IMR-90 (cell line): ENCODE results near the gene MRPS9. TPM values are rescaled to one million over a fixed set of nuclear protein-coding genes. Genes with fewer than 3 reads are reported as not detected.

Experiments
- ATAC-seq: fragments of 200-7000 bp; cut with Tn5 transposase; 2 replicates; pipeline ENCODE4 v1.9.1; 2020; ENCODE audit warnings: low read depth, mild to moderate bottlenecking, moderate library complexity
- BruUV-seq: library from RNA; stranded (reverse); fragments of 400-500 nt; replicated peaks from 2 replicates; lab custom pipeline; 2021; lab: Mats Ljungman, UMichigan
- CTCF ChIA-PET: fragments of 300-600 bp; formaldehyde crosslinking; extraction: SDS; loops from one replicate; lab custom pipeline; 2021; ENCODE audit warnings: antibody characterized with exemption; lab: Yijun Ruan, JAX
- POLR2A ChIA-PET: fragments of 300-600 bp; sonication (Branson Sonifier 250); formaldehyde crosslinking; loops from one replicate; lab custom pipeline; 2022; ENCODE audit warnings: antibody characterized with exemption; ENCODE audit not compliant: unreplicated experiment; lab: Charles Lee
- DNase-seq: peaks from one replicate; pipeline ENCODE4 v3.0.0; 2013
- H2AFZ ChIP-seq: replicated peaks from 2 replicates; pipeline ENCODE3; 2013; ENCODE audit warnings: low read length, mild to moderate bottlenecking; ENCODE audit not compliant: poor library complexity
- H2AK5ac ChIP-seq: 2 replicates; pipeline ENCODE4 v1.6.1; 2013; ENCODE audit warnings: low read depth, low read length, inconsistent platforms
- H2AK9ac ChIP-seq: replicated peaks from 2 replicates; pipeline ENCODE3; 2013; ENCODE audit warnings: mild to moderate bottlenecking, low read depth, low read length, moderate library complexity; ENCODE audit not compliant: poor library complexity
- H2BK120ac ChIP-seq: 2 replicates; pipeline ENCODE4 v1.6.1; 2013; ENCODE audit warnings: low read depth, low read length, inconsistent platforms
- H2BK15ac ChIP-seq: 3 replicates; pipeline ENCODE4 v1.6.1; 2013; ENCODE audit warnings: low read depth, low read length, inconsistent platforms
- H2BK20ac ChIP-seq: 2 replicates; pipeline ENCODE4 v1.6.1; 2013; ENCODE audit warnings: low read depth, mild to moderate bottlenecking, inconsistent platforms, low read length, moderate library complexity
- H2BK5ac ChIP-seq: 2 replicates; pipeline ENCODE4 v1.6.1; 2013; ENCODE audit warnings: mild to moderate bottlenecking, low read depth, low read length, inconsistent platforms; ENCODE audit not compliant: poor library complexity, severe bottlenecking
- H3K14ac ChIP-seq: replicated peaks from 2 replicates; pipeline ENCODE4 v1.6.1; 2013; ENCODE audit warnings: low read depth, low read length, inconsistent platforms
- H3K18ac ChIP-seq: 2 replicates; pipeline ENCODE4 v1.6.1; 2013; ENCODE audit warnings: low read depth, low read length, control low read depth
- H3K23ac ChIP-seq: 2 replicates; pipeline ENCODE4 v1.6.1; 2013; ENCODE audit warnings: low read depth, low read length, inconsistent platforms
- H3K27ac ChIP-seq: 2 replicates; pipeline ENCODE4 v1.5.1; 2013; ENCODE audit warnings: mild to moderate bottlenecking, control low read depth, low read length; ENCODE audit not compliant: insufficient read depth
- H3K27me3 ChIP-seq: 2 replicates; pipeline ENCODE4 v1.6.1; 2013; ENCODE audit warnings: low read length; ENCODE audit not compliant: control insufficient read depth, insufficient read depth
- H3K36me3 ChIP-seq: 2 replicates; pipeline ENCODE4 v1.6.1; 2013; ENCODE audit warnings: low read length, mixed read lengths; ENCODE audit not compliant: control insufficient read depth, insufficient read depth
- H3K4ac ChIP-seq: 2 replicates; pipeline ENCODE4 v1.6.1; 2013; ENCODE audit warnings: low read depth, low read length, inconsistent platforms
- H3K4me1 ChIP-seq: 2 replicates; pipeline ENCODE4 v1.6.1; 2013; ENCODE audit warnings: low read length, mixed read lengths; ENCODE audit not compliant: control insufficient read depth, insufficient read depth
- H3K4me2 ChIP-seq: 2 replicates; pipeline ENCODE4 v1.6.1; 2013; ENCODE audit warnings: low read depth, mild to moderate bottlenecking, control low read depth, low read length, moderate library complexity
- H3K4me3 ChIP-seq: 2 replicates; pipeline ENCODE4 v1.5.1; 2013; ENCODE audit warnings: low read depth, mild to moderate bottlenecking, control low read depth, low read length, moderate library complexity; ENCODE audit not compliant: insufficient read depth
- H3K56ac ChIP-seq: 2 replicates; pipeline ENCODE4 v1.6.1; 2013; ENCODE audit warnings: low read length, inconsistent platforms; ENCODE audit not compliant: insufficient read depth; ENCODE audit errors: extremely low read depth
- H3K79me1 ChIP-seq, 2 experiments: 2 replicates each; pipeline ENCODE4 v1.6.1; 2013; ENCODE audit warnings: low read length in 2 of 2, inconsistent platforms in 1 of 2, low read depth in 1 of 2
- H3K9ac ChIP-seq: 2 replicates; pipeline ENCODE4 v1.6.1; 2013; ENCODE audit warnings: low read depth, low read length, control low read depth
- H3K9me1 ChIP-seq: 2 replicates; pipeline ENCODE4 v1.6.1; 2013; ENCODE audit warnings: low read length, inconsistent platforms; ENCODE audit not compliant: insufficient read depth
- H3K9me3 ChIP-seq: 2 replicates; pipeline ENCODE4 v1.6.1; 2013; ENCODE audit warnings: low read length; ENCODE audit not compliant: control insufficient read depth, insufficient read depth
- H4K20me1 ChIP-seq: 2 replicates; pipeline ENCODE4 v1.6.1; 2013; ENCODE audit warnings: low read length, inconsistent platforms; ENCODE audit not compliant: insufficient read depth
- H4K5ac ChIP-seq: 2 replicates; pipeline ENCODE4 v1.6.1; 2013; ENCODE audit warnings: mild to moderate bottlenecking, low read depth, low read length, control low read depth
- H4K8ac ChIP-seq, 2 experiments: 2 replicates each; pipeline ENCODE4 v1.6.1; 2013; ENCODE audit warnings: low read depth in 2 of 2, low read length in 2 of 2, control low read depth in 1 of 2, inconsistent platforms in 1 of 2
- H4K91ac ChIP-seq: 2 replicates; pipeline ENCODE4 v1.6.1; 2013; ENCODE audit warnings: low read depth, low read length, inconsistent platforms; ENCODE audit not compliant: insufficient read depth
- BHLHE40 ChIP-seq: fragments of 150-350 bp; IDR thresholded peaks from 2 replicates; pipeline ENCODE4 v1.6.1; 2016; ENCODE audit warnings: mild to moderate bottlenecking, low read depth, low read length
- CEBPB ChIP-seq: IDR thresholded peaks from 2 replicates; pipeline ENCODE4 v1.6.1; 2012; ENCODE audit warnings: low read depth, low read length, improper control_type of control experiment
- CHD1 ChIP-seq: IDR thresholded peaks from 2 replicates; pipeline ENCODE4 v1.6.1; 2012; ENCODE audit warnings: low read depth, low read length, improper control_type of control experiment
- CTCF ChIP-seq: conservative IDR thresholded peaks from 2 replicates; pipeline ENCODE4 v1.5.1; 2012; ENCODE audit warnings: mild to moderate bottlenecking, low read depth, low read length, improper control_type of control experiment
- ELK1 ChIP-seq: fragments of 150-350 bp; IDR thresholded peaks from 2 replicates; pipeline ENCODE4 v1.6.1; 2016; ENCODE audit warnings: low read depth, mild to moderate bottlenecking, low read length, moderate library complexity, borderline replicate concordance
- FOS ChIP-seq: fragments of 150-350 bp; IDR thresholded peaks from 2 replicates; pipeline ENCODE4 v1.6.1; 2016; ENCODE audit warnings: low read depth, low read length
- MAFK ChIP-seq: IDR thresholded peaks from 2 replicates; pipeline ENCODE4 v1.6.1; 2012; ENCODE audit warnings: low read depth, low read length, improper control_type of control experiment
- MAZ ChIP-seq: IDR thresholded peaks from 2 replicates; pipeline ENCODE4 v1.6.1; 2012; ENCODE audit warnings: low read depth, mild to moderate bottlenecking, low read length, improper control_type of control experiment, moderate library complexity, borderline replicate concordance
- MXI1 ChIP-seq: IDR thresholded peaks from 2 replicates; pipeline ENCODE4 v1.6.1; 2012; ENCODE audit warnings: low read depth, mild to moderate bottlenecking, low read length, moderate library complexity, borderline replicate concordance
- NFE2L2 ChIP-seq: fragments of 150-350 bp; IDR thresholded peaks from 2 replicates; pipeline ENCODE4 v1.6.1; 2016; ENCODE audit warnings: low read depth, mild to moderate bottlenecking, low read length
- POLR2A ChIP-seq: IDR thresholded peaks from 2 replicates; pipeline ENCODE4 v1.6.1; 2012; ENCODE audit warnings: mild to moderate bottlenecking, low read depth, low read length
- RAD21 ChIP-seq: IDR thresholded peaks from 2 replicates; pipeline ENCODE4 v1.6.1; 2012; ENCODE audit warnings: low read length, improper control_type of control experiment
- RCOR1 ChIP-seq: IDR thresholded peaks from 2 replicates; pipeline ENCODE4 v1.6.1; 2012; ENCODE audit warnings: mild to moderate bottlenecking, low read length, improper control_type of control experiment; ENCODE audit not compliant: insufficient replicate concordance
- SMC3 ChIP-seq: fragments of 150-350 bp; IDR thresholded peaks from 2 replicates; pipeline ENCODE4 v1.6.1; 2016; ENCODE audit warnings: low read depth, mild to moderate bottlenecking, antibody characterized with exemption, low read length, moderate library complexity
- WGBS, 2 experiments: methylation state at CpG; one replicate each; pipeline versions ENCODE4 v1.1.5 to v1.1.7; 2013; ENCODE audit warnings: missing lambda C conversion rate in 2 of 2; ENCODE audit not compliant: insufficient read length in 1 of 2; ENCODE audit errors: extremely low coverage in 2 of 2; 5-methylcytosine and 5-hydroxymethylcytosine counted together
- dilution Hi-C: fragments of 300-500 bp; cut with HindIII; formaldehyde crosslinking; loops from one replicate; pipeline ENCODE4 v1.14.3; 2018; ENCODE audit warnings: low sequenced_read_pairs; ENCODE audit not compliant: unreplicated experiment
- in situ Hi-C: fragments of 300-500 bp; cut with MboI; formaldehyde crosslinking; loops from 3 replicates; pipeline ENCODE4 v1.14.3; 2019; ENCODE audit warnings: low sequenced_read_pairs, inconsistent platforms, mixed read lengths
- intact Hi-C: fragments of 100-400 bp; cut with micrococcal nuclease; formaldehyde crosslinking; loops from 2 replicates; pipeline ENCODE4 v1.10.0; 2022
- polyA plus RNA-seq, 3 experiments: library from polyadenylated mRNA; depleted of rRNA; stranded (reverse); fragments of >200 nt; gene quantifications; 2 replicates each; pipeline ENCODE4 v1.2.3, GENCODE V29; 2012; ENCODE audit warnings: low replicate concordance in 1 of 3
- total RNA-seq: library from RNA; depleted of rRNA; stranded (reverse); fragments of >200 nt; gene quantifications from 2 replicates; pipeline ENCODE4 v1.2.3, GENCODE V29; 2012
- TF ChIP-seq, protein P1 (sequence below): fragments of 150-350 bp; IDR thresholded peaks from 2 replicates; pipeline ENCODE4 v1.6.1; 2017; ENCODE audit warnings: mild to moderate bottlenecking, antibody characterized with exemption, low read length, low read depth

The MRPS9 gene
- total and polyA plus RNA-seq, 2 of the 4 experiments (the other 2 are of a cell fraction): 20.6 to 27.7 TPM

GRCh38 chr2:105070010-105070865, 32.4 kb downstream of the MRPS9 start:
- no TSS peak for BruUV-seq
- CTCF ChIA-PET: no interaction called here
- 93% methylated on average over 3 of the region's 7 CpGs; no CpG with 5 or more reads in 1 of the 2 experiments for WGBS, 2 experiments
- no peak for TF ChIP-seq NFE2L2
- no peak for TF ChIP-seq POLR2A
- TF ChIP-seq MAFK: no peak
- no peak for TF ChIP-seq CHD1
- TF ChIP-seq MXI1: no peak
- no peak for TF ChIP-seq BHLHE40
- TF ChIP-seq CEBPB: no peak
- no peak for TF ChIP-seq FOS
- no peak for TF ChIP-seq ELK1
- TF ChIP-seq, protein P1, sequence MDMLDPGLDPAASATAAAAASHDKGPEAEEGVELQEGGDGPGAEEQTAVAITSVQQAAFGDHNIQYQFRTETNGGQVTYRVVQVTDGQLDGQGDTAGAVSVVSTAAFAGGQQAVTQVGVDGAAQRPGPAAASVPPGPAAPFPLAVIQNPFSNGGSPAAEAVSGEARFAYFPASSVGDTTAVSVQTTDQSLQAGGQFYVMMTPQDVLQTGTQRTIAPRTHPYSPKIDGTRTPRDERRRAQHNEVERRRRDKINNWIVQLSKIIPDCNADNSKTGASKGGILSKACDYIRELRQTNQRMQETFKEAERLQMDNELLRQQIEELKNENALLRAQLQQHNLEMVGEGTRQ: no peak
- no peak for TF ChIP-seq CTCF
- no peak for TF ChIP-seq RAD21
- no peak for TF ChIP-seq SMC3
- no peak for TF ChIP-seq MAZ
- no peak for TF ChIP-seq RCOR1

More at GRCh38 chr2:105070010-105070865, 32.4 kb downstream of the MRPS9 start:
- Histone ChIP-seq H2BK15ac (no peak overlapping the region), H3K27me3 (no peaks in the 10 kb centered on the region), H2BK120ac (no peak overlapping the region), H2AK9ac (no peak overlapping the region), H2AFZ (no peak overlapping the region), H3K4me3 (no peak overlapping the region), H3K4me1 (no peaks in the 10 kb centered on the region), H4K8ac (no peak overlapping the region), H3K9ac (no peak overlapping the region), H2BK5ac (no peak overlapping the region), H3K4me2 (no peak overlapping the region), H3K9me1 (peaks cover 5% of the 10 kb centered on the region; the same call in 1 of the 2 replicates), H3K18ac (no peak overlapping the region), H3K56ac (no peak overlapping the region), H2BK20ac (no peak overlapping the region), H3K9me3 (no peaks in the 10 kb centered on the region), H4K91ac (no peak overlapping the region), H2AK5ac (no peak overlapping the region), H3K4ac (no peak overlapping the region), H4K5ac (no peak overlapping the region), H4K20me1 (no peaks in the 10 kb centered on the region), H3K36me3 (0 out of 2 replicates have a peak, but pooled peaks cover 3% of the 10 kb centered on the region), H3K79me1 (peaks cover 0 to 4% of the 10 kb centered on the region in 2 experiments; a peak in 2 of 4 replicates), H3K23ac (no peak overlapping the region), H3K14ac (no peak overlapping the region), H3K27ac (no peak overlapping the region)
- dilution Hi-C loops (no loop called here), in situ Hi-C loops (no loop called here), intact Hi-C loops (no loop called here)
- POLR2A ChIA-PET: no interaction called here
- ATAC-seq: no peak
- DNase-seq: no peak
